SU-DHL-6 (cell line): ENCODE data around the gene GIT2.

Experiments
- CTCF ChIP-seq: fragments of 200-600 bp; sonication (generic); IDR thresholded peaks from one replicate; pipeline ENCODE4 v1.5.1; 2017; ENCODE audit warnings: antibody characterized with exemption, mild to moderate bottlenecking, low read length, moderate library complexity; ENCODE audit not compliant: insufficient read depth, poor library complexity, severe bottlenecking
- EZH2phosphoT487 ChIP-seq: fragments of 200-600 bp; sonication (generic), shearing (Covaris generic); conservative IDR thresholded peaks from 2 replicates; pipeline ENCODE4 v1.6.1; 2018; ENCODE audit warnings: mild to moderate bottlenecking, antibody characterized with exemption, low read length, moderate library complexity, mixed read lengths

- TF ChIP-seq CTCF (no peak), EZH2phosphoT487 (no peak)
These were observed 5.4 kb upstream of the GIT2 start for GRCh38 chr12:110001596-110001995.
